Cardiac fibroblast (primary cell): ENCODE results near the gene DPAGT1.

ENCODE experiments used
- DNase-seq, 2 donors: peaks; one replicate each; pipeline versions ENCODE4 v3.0.0 to v3.0.0-alpha.2; 2010; ENCODE audit warnings: low read depth in 2 of 2
- H3K4me3 ChIP-seq, 2 donors: replicated peaks in 1 of 2; 1 replicate in 1 of 2; 2 replicates in 1 of 2; pipeline ENCODE4 v1.5.1; 2011; ENCODE audit warnings: low read depth in 2 of 2, low read length in 2 of 2, mild to moderate bottlenecking in 2 of 2, moderate library complexity in 1 of 2
- TF ChIP-seq, protein P1 (sequence below): IDR thresholded peaks from one replicate; pipeline ENCODE4 v1.5.1; 2011; ENCODE audit warnings: low read depth, mild to moderate bottlenecking, low read length, inconsistent platforms

Gene DPAGT1

GRCh38 chr11:119087747-119088241, 13.9 kb downstream of the DPAGT1 start:
- DNase-seq = no peak
- H3K4me3 ChIP-seq = no peak overlapping the region
- TF ChIP-seq, protein P1, sequence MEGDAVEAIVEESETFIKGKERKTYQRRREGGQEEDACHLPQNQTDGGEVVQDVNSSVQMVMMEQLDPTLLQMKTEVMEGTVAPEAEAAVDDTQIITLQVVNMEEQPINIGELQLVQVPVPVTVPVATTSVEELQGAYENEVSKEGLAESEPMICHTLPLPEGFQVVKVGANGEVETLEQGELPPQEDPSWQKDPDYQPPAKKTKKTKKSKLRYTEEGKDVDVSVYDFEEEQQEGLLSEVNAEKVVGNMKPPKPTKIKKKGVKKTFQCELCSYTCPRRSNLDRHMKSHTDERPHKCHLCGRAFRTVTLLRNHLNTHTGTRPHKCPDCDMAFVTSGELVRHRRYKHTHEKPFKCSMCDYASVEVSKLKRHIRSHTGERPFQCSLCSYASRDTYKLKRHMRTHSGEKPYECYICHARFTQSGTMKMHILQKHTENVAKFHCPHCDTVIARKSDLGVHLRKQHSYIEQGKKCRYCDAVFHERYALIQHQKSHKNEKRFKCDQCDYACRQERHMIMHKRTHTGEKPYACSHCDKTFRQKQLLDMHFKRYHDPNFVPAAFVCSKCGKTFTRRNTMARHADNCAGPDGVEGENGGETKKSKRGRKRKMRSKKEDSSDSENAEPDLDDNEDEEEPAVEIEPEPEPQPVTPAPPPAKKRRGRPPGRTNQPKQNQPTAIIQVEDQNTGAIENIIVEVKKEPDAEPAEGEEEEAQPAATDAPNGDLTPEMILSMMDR = no peak

DNA sequence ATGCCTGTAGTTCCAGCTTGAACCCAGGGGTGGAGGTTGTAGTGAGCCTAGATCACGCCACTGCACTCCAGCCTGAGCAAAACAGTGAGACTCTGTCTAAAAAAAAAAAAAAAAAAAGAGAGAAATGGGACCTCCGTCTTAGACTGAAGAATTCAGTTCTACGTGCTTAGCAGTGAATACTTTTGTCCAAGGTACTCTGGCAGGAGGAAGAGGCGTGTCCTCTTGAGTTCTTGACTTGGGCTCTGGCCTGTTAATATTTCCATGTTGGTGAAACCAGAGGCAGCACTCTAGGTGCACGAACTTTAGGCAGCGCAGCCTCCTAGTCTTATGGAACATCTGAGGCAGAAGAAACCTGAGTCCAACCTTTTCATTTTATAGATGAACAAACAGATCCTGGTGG, 14.5 kb downstream of the DPAGT1 start:
- no peak overlapping the region for H3K4me3 ChIP-seq
- TF ChIP-seq, protein P1 = no peak
- no peak for DNase-seq

GRCh38 chr11:119085437-119085847, 16.2 kb downstream of the DPAGT1 start:
- H3K4me3 ChIP-seq = peak overlapping the region; percentile 76 to 93
- DNase-seq = no peak
- TF ChIP-seq, protein P1 = no peak

DNA sequence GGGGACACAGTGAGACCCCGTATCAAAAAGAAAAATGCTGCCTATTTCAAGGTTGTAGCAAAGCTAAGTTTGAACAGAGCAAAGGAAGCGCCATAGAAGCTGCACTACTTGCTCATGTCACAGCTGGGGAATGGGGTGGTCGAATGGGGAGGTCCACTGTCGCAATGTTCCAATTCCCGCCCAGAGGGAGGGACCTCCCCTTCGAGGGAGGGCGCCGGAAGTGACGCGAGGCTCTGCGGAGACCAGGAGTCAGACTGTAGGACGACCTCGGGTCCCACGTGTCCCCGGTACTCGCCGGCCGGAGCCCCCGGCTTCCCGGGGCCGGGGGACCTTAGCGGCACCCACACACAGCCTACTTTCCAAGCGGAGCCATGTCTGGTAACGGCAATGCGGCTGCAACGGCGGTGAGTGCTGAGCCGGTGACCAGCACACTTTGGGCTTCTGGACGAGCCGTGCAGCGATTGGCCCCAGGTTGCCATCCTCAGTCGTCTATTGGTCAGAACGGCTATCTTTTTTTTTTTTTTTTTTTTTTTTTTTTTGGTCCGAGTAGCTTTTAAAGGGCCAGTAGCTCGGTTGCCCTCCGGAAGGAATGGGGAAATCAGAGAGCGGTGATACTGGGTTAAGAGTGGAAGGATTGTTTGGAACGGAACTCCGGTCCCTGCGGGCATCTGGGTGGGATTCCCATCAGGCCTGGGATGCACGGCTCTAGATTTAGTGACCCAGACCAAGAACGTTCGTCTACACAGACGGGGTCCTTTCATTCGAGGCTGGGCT, 16.8 kb downstream of the DPAGT1 start, which contains the start of gene HMBS:
HMBS (plus strand) TSS at position 219 of the 774 bp plus-strand sequence; CDS start at position 372, 153 bp downstream.
- peak within 1 kb of the TSS; percentile 76 to 93 for H3K4me3 ChIP-seq
- TF ChIP-seq, protein P1 = no peak
- DNase-seq = peak; percentile 96 to 97

DNA sequence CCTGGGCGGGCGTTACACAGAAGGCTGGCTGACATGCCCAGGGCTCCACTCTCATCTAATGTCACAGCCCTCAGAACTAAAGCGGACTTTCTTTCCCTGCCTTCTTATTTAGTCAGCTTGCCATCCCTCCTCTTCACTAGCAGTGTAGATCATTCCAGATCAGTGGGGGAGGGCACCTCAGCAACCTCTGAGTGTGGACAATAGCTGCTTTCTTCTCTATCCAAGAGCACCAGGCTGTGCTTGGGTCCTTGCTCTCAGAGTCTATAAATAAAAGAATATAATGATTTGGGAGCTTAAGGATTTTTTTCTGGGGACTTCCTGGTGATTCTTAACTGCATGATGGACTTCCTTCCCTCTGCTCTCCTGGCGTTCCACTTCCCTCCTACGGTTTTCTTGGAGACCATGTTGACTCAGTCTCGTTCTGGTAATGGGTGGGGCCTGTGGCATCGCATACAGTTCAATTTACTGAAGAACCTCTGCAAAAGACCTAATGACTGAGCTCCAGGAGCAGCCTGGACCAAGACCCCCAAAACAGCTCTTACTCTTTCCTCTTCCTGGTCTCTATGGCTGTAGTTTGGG, 19.9 kb downstream of the DPAGT1 start:
- TF ChIP-seq, protein P1 = no peak
- no peak for DNase-seq
- no peak overlapping the region for H3K4me3 ChIP-seq

DNA sequence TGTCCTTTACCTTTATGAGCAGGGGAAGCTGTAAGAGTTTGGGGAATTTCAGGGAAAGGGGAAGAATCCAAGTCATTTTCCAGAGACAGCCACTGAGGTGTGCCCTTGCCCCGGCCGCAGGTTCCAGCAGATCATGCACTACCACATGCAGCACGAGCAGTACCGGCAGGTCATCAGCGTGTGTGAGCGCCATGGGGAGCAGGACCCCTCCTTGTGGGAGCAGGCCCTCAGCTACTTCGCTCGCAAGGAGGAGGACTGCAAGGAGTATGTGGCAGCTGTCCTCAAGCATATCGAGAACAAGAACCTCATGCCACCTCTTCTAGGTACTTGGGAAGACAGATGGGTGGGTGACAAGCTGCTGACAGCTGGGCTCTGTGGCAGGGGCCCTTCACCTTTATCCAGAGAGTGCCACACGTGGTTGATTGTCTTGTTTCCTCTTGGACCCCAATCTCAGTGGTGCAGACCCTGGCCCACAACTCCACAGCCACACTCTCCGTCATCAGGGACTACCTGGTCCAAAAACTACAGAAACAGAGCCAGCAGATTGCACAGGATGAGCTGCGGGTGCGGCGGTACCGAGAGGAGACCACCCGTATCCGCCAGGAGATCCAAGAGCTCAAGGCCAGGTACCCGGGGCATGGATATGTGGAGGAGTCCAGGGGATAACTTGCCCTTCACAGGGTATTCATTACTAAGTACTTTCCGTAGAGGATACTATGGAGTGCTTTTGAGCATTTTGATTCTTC, 22.8 kb downstream of the DPAGT1 start:
- no peak overlapping the region for H3K4me3 ChIP-seq
- DNase-seq = no peak
- TF ChIP-seq, protein P1 = no peak
